Suppressor macrophage treated with lipopolysaccharide for 4 hours (primary cell): ENCODE results near the gene ZNF573.

ENCODE experiments used
- DNase-seq: peaks from one replicate; pipeline ENCODE4 v3.0.0-alpha.2; 2020

The ZNF573 gene

GRCh38 chr19:37692956-37693620 lies 86.3 kb downstream of the ZNF573 start:
- no peak for DNase-seq

- DNase-seq = peak; percentile 40
These were observed 87.4 kb downstream of the ZNF573 start for GRCh38 chr19:37691881-37692504.
